ENCODE data around the gene GZMB.

GRCh38 chr14:24629521-24629920 is 4.5 kb downstream of the GZMB start:
- TF ChIP-seq ZNF672 (CRISPR knock-in tag; IDR thresholded peaks at IDR 0.05) (no peak), ZBTB10 (CRISPR knock-in tag; IDR thresholded peaks at IDR 0.05; ENCODE audit: borderline replicate concordance) (no peak), CTCF (CRISPR knock-in tag; IDR thresholded peaks at IDR 0.05) (no peak), NBN (conservative IDR thresholded peaks at IDR 0.05) (no peak), NR2F6 (IDR thresholded peaks at IDR 0.05) (no peak), NR2F6 (CRISPR knock-in tag; IDR thresholded peaks at IDR 0.05) (no peak), ESRRA (CRISPR knock-in tag; IDR thresholded peaks at IDR 0.05; ENCODE audit: low read depth) (no peak), POLR2A (IDR thresholded peaks at IDR 0.05; ENCODE audit: insufficient read depth in 1 of 2, low read depth in 2 of 2, low read length in 2 of 2) (no peak), ZNF496 (CRISPR knock-in tag; IDR thresholded peaks at IDR 0.05; ENCODE audit: insufficient replicate concordance) (no peak), IRF1 (CRISPR knock-in tag; IDR thresholded peaks at IDR 0.05; ENCODE audit: low read depth) (no peak)
